HG03439 (cell line): ENCODE results near the gene ARHGEF37.
"Not testable (repeated sequence)": the region's sequence is repeated elsewhere in the genome, so short reads cannot be mapped to it uniquely, and the experiment has no call there.

Source experiments
- ATAC-seq: cut with Tn5 transposase; IDR thresholded peaks from one replicate; pipeline ENCODE4 v1.9.1; 2021; ENCODE audit warnings: mild to moderate bottlenecking, moderate library complexity; ENCODE audit not compliant: unreplicated experiment

Gene ARHGEF37

GRCh38 chr5:149645725-149646124 lies 64.4 kb downstream of the ARHGEF37 start:
- ATAC-seq, result no peak

GRCh38 chr5:149646564-149646963 lies 65.3 kb downstream of the ARHGEF37 start:
- no peak for ATAC-seq

- no peak for ATAC-seq
Measured at GRCh38 chr5:149647334-149647733, 66.0 kb downstream of the ARHGEF37 start.

GRCh38 chr5:149648464-149649393 lies 67.4 kb downstream of the ARHGEF37 start:
- not testable (repeated sequence) for ATAC-seq

GRCh38 chr5:149649730-149650129 lies 68.4 kb downstream of the ARHGEF37 start:
- not testable (repeated sequence) for ATAC-seq

GRCh38 chr5:149651686-149652085 lies 70.4 kb downstream of the ARHGEF37 start:
- no peak for ATAC-seq

GRCh38 chr5:149652697-149653096 lies 71.4 kb downstream of the ARHGEF37 start:
- no peak for ATAC-seq

GRCh38 chr5:149654231-149654630 lies 72.9 kb downstream of the ARHGEF37 start:
- ATAC-seq, result no peak

- ATAC-seq, result no peak
Measured at GRCh38 chr5:149654883-149655505, 73.7 kb downstream of the ARHGEF37 start.

- ATAC-seq, result no peak
Measured at GRCh38 chr5:149656576-149657182, 75.4 kb downstream of the ARHGEF37 start.

GRCh38 chr5:149657324-149657723 lies 76.0 kb downstream of the ARHGEF37 start:
- ATAC-seq, result no peak

- no peak for ATAC-seq
Measured at GRCh38 chr5:149658299-149658698, 77.0 kb downstream of the ARHGEF37 start.

- no peak for ATAC-seq
Measured at GRCh38 chr5:149664083-149664482, 82.8 kb downstream of the ARHGEF37 start.

- ATAC-seq, result no peak
Measured at GRCh38 chr5:149664666-149665415, 83.5 kb downstream of the ARHGEF37 start.

- ATAC-seq, result no peak
Measured at GRCh38 chr5:149665416-149666175, 84.3 kb downstream of the ARHGEF37 start.

- ATAC-seq, result no peak
Measured at GRCh38 chr5:149666212-149666852, 85.0 kb downstream of the ARHGEF37 start.

- ATAC-seq, result peak; percentile 64
Measured at GRCh38 chr5:149667084-149667828, 86.0 kb downstream of the ARHGEF37 start.

GRCh38 chr5:149667829-149668330 lies 86.6 kb downstream of the ARHGEF37 start:
- no peak for ATAC-seq

- not testable (repeated sequence) for ATAC-seq
Measured at GRCh38 chr5:149669273-149669672, 88.0 kb downstream of the ARHGEF37 start.
